ENCODE results near the gene WDR82.

DNA sequence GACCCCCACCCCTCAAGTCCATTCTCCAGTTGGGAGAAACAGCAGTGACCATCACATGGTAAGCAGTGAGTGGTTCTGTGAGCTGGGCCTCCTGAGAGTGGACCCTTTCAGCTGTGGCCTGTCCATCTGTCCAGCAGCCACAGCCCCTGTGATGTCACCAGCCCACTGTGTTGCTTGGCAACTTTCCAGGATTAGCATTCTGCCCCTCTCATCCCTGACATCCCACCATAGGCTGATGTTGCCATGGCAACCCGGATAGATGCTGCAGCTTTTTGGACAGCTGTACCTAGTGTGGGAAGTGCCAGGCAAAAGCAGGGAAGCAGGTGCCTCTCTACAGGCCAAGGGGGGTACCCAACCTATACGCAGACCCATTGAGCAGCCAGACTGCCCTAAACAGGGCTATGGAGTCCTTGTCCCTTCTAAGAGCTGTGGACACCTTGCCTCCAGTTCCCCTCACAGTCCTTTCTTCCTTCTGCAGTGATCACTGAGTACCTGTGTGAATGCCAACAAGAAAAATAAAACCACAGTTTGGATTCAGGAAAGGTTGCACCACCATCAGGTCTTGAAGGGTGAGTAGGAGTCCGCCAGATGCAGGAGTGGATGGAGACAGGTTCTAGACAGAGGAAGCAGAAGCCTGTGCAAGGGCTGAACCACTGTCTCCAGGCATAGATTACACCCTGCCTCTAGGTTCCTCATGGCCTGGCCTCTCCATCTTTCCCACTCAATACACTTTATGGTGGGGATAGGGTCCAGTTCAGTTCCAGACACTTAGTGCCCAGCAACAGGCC is 37.7 kb upstream of the WDR82 start, which contains the start of gene DNAH1:
- TF ChIP-seq, protein P1, sequence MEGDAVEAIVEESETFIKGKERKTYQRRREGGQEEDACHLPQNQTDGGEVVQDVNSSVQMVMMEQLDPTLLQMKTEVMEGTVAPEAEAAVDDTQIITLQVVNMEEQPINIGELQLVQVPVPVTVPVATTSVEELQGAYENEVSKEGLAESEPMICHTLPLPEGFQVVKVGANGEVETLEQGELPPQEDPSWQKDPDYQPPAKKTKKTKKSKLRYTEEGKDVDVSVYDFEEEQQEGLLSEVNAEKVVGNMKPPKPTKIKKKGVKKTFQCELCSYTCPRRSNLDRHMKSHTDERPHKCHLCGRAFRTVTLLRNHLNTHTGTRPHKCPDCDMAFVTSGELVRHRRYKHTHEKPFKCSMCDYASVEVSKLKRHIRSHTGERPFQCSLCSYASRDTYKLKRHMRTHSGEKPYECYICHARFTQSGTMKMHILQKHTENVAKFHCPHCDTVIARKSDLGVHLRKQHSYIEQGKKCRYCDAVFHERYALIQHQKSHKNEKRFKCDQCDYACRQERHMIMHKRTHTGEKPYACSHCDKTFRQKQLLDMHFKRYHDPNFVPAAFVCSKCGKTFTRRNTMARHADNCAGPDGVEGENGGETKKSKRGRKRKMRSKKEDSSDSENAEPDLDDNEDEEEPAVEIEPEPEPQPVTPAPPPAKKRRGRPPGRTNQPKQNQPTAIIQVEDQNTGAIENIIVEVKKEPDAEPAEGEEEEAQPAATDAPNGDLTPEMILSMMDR (IDR thresholded peaks at IDR 0.05), result no peak
- TF ChIP-seq POLR2A (IDR thresholded peaks at IDR 0.05) (no peak), POLR2AphosphoS5 (IDR thresholded peaks at IDR 0.05) (no peak)

Measured in upper lobe of left lung (tissue), 4 donors.